ENCODE measurements around the gene CCDC15.

Gene CCDC15

DNA sequence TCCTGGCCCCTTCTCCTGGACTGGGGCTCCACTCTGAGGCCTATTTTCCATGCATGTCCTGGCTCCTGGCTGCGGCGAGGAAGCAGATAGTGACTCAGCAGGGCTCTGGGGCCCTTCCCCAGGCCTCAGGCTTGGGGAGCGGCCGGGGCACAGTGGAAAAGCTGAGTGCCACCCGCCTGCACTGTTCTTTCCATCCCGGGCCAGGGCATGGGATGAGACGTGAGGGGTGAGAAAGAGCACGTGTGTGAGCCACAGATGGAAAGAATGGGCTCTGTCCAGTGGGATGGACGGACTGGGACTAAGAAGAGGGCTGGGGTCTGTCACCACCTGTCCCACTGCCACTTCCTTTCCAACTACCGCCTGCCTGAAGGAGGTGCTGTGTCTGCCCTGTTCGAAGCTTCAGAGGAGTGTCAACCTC lies 121.9 kb downstream of the CCDC15 start:
- ATAC-seq (ENCODE audit: low read depth) (peak; percentile 92), DNase-seq (ENCODE audit: low spot score) (peak; percentile 71)
- H3K27ac ChIP-seq (ENCODE audit: poor library complexity, severe bottlenecking), result peak overlapping the region; percentile 45
- H3K36me3 ChIP-seq (ENCODE audit: low read depth), result no peaks in the 10 kb centered on the region
- H3K4me3 ChIP-seq (ENCODE audit: severe bottlenecking), result no peak overlapping the region
- H3K4me1 ChIP-seq (ENCODE audit: insufficient read depth, poor library complexity, severe bottlenecking), result peaks cover 19% of the 10 kb centered on the region
- TF ChIP-seq, protein P1, sequence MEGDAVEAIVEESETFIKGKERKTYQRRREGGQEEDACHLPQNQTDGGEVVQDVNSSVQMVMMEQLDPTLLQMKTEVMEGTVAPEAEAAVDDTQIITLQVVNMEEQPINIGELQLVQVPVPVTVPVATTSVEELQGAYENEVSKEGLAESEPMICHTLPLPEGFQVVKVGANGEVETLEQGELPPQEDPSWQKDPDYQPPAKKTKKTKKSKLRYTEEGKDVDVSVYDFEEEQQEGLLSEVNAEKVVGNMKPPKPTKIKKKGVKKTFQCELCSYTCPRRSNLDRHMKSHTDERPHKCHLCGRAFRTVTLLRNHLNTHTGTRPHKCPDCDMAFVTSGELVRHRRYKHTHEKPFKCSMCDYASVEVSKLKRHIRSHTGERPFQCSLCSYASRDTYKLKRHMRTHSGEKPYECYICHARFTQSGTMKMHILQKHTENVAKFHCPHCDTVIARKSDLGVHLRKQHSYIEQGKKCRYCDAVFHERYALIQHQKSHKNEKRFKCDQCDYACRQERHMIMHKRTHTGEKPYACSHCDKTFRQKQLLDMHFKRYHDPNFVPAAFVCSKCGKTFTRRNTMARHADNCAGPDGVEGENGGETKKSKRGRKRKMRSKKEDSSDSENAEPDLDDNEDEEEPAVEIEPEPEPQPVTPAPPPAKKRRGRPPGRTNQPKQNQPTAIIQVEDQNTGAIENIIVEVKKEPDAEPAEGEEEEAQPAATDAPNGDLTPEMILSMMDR (IDR thresholded peaks at IDR 0.05; ENCODE audit: poor library complexity, severe bottlenecking), result peak; percentile 36
- H3K9me3 ChIP-seq (ENCODE audit: severe bottlenecking), result no peaks in the 10 kb centered on the region
- no peaks in the 10 kb centered on the region for H3K27me3 ChIP-seq (ENCODE audit: insufficient read depth, poor library complexity, severe bottlenecking)

DNA sequence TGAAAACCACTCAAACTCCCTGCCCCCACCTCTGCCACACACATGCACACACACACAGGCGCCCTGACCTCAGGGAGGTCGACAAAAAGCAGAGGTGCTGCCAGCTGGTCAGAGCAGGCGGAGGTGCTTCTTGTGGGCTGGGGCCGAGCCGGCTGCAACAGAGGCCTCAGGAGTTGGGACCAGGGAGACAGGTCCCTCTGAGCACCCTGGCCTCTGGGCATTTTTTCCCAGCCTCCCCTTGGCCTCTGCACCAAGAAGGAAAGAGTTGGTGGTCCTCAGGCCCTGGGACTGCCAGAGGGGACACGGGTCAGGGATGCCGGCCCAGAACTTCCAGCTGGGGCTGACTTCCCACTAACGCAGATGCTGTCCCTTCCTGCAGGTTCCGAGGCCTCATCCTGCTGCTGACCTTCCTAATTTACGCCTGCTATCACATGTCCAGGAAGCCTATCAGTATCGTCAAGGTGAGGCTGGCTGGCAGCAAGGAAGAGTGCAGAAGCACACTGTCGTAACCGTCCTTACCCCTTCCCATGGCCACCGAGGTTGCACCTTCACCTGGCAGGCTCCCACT lies 122.5 kb downstream of the CCDC15 start:
- Histone ChIP-seq H3K36me3 (ENCODE audit: low read depth) (no peaks in the 10 kb centered on the region), H3K4me3 (ENCODE audit: severe bottlenecking) (no peak overlapping the region)

GRCh38 chr11:125078016-125078415 lies 124.0 kb downstream of the CCDC15 start:
- Histone ChIP-seq H3K4me1 (ENCODE audit: insufficient read depth, poor library complexity, severe bottlenecking) (peaks cover 21% of the 10 kb centered on the region), H3K36me3 (ENCODE audit: low read depth) (peaks cover 7% of the 10 kb centered on the region; the same call in 1 of the 2 replicates), H3K9me3 (ENCODE audit: severe bottlenecking) (no peaks in the 10 kb centered on the region), H3K4me3 (ENCODE audit: severe bottlenecking) (no peak overlapping the region), H3K27me3 (ENCODE audit: insufficient read depth, poor library complexity, severe bottlenecking) (no peaks in the 10 kb centered on the region), H3K27ac (ENCODE audit: poor library complexity, severe bottlenecking) (no peak overlapping the region)
- ATAC-seq (ENCODE audit: low read depth) (no peak), DNase-seq (ENCODE audit: low spot score) (no peak)
- TF ChIP-seq, protein P1 (IDR thresholded peaks at IDR 0.05; ENCODE audit: poor library complexity, severe bottlenecking), result no peak

More for the DNA sequence above, 122.5 kb downstream of the CCDC15 start:
- no peak for ATAC-seq (ENCODE audit: low read depth)
- peaks cover 14% of the 10 kb centered on the region for H3K4me1 ChIP-seq (ENCODE audit: insufficient read depth, poor library complexity, severe bottlenecking)
- H3K9me3 ChIP-seq (ENCODE audit: severe bottlenecking), result no peaks in the 10 kb centered on the region
- no peak for DNase-seq (ENCODE audit: low spot score)
- H3K27ac ChIP-seq (ENCODE audit: poor library complexity, severe bottlenecking), result peak overlapping the region; percentile 45
- TF ChIP-seq, protein P1 (IDR thresholded peaks at IDR 0.05; ENCODE audit: poor library complexity, severe bottlenecking), result peak; percentile 16
- H3K27me3 ChIP-seq (ENCODE audit: insufficient read depth, poor library complexity, severe bottlenecking), result no peaks in the 10 kb centered on the region

GRCh38 chr11:125078516-125079140 lies 124.6 kb downstream of the CCDC15 start:
- TF ChIP-seq, protein P1 (IDR thresholded peaks at IDR 0.05; ENCODE audit: poor library complexity, severe bottlenecking), result no peak
- no peak for DNase-seq (ENCODE audit: low spot score)
- Histone ChIP-seq H3K4me1 (ENCODE audit: insufficient read depth, poor library complexity, severe bottlenecking) (peaks cover 27% of the 10 kb centered on the region), H3K27ac (ENCODE audit: poor library complexity, severe bottlenecking) (no peak overlapping the region), H3K36me3 (ENCODE audit: low read depth) (peaks cover 7% of the 10 kb centered on the region; the same call in 1 of the 2 replicates), H3K4me3 (ENCODE audit: severe bottlenecking) (no peak overlapping the region), H3K9me3 (ENCODE audit: severe bottlenecking) (no peaks in the 10 kb centered on the region), H3K27me3 (ENCODE audit: insufficient read depth, poor library complexity, severe bottlenecking) (no peaks in the 10 kb centered on the region)
- no peak for ATAC-seq (ENCODE audit: low read depth)
